IPS DF 4.7 (cell line): Measurements from ENCODE around the gene FAM185A.
"Not testable (repeated sequence)": the region's sequence is repeated elsewhere in the genome, so short reads cannot be mapped to it uniquely, and the experiment has no call there.

ENCODE experiments used
- DNase-seq: peaks from one replicate; pipeline ENCODE4 v3.0.0-alpha.2; 2013; ENCODE audit warnings: low spot score; ENCODE audit errors: extremely low read depth

Gene FAM185A

DNA sequence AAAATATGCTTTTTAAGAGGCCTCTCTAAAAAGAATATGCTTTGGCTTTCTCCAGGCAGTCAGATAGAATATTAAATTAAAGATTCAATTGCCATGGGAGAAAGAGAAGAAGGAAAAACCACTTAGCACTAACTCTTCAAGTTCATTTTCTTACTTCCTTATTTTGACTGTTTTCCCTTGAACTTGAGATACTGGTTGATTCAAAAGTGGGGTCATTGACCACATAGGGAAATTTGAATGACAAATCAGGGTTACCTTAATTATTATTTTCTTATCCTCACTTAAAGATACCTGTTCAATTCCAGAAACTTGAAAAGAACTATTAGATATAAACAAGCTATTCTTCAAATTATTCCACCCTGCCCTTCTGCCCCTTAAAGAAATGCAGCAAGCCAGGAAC is 27.4 kb downstream of the FAM185A start:
- DNase-seq: not testable (repeated sequence)

DNA sequence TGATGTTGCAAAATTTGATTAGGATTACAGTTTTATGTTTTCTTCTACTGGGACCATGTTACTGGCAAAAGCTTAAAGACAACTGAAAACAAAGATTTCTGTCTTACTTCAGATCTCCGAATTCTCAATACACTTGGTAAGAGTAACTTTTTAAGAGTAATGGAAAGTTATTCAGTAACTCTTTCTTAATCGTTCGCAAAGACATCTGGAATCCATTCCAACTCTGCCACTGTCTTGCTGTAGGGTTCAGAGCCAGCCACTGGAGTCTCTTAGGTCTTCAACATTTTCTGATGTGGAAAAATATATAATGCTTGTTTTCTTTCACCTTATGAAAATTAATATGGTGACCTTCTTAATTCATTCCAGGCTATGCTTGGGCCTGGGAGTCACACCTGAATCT is 29.9 kb downstream of the FAM185A start:
- DNase-seq: not testable (repeated sequence)

DNA sequence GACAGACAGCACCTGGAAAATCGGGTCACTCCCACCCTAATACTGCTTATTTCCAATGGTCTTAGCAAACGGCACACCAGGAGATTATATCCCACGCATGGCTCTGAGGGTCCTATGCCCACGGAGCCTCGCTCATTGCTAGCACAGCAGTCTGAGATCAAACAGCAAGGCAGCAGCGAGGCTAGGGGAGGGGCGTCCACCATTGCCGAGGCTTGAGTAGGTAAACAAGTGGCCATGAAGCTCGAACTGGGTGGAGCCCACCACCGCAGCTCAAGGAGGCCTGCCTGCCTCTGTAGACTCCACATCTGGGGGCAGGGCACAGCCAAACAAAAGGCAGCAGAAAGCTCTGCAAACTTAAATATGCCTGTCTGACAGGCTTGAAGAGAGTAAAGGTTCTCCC is 32.1 kb downstream of the FAM185A start:
- DNase-seq: not testable (repeated sequence)

- not testable (repeated sequence) for DNase-seq
Measured at GRCh38 chr7:102788770-102789169, 40.0 kb downstream of the FAM185A start.

DNA sequence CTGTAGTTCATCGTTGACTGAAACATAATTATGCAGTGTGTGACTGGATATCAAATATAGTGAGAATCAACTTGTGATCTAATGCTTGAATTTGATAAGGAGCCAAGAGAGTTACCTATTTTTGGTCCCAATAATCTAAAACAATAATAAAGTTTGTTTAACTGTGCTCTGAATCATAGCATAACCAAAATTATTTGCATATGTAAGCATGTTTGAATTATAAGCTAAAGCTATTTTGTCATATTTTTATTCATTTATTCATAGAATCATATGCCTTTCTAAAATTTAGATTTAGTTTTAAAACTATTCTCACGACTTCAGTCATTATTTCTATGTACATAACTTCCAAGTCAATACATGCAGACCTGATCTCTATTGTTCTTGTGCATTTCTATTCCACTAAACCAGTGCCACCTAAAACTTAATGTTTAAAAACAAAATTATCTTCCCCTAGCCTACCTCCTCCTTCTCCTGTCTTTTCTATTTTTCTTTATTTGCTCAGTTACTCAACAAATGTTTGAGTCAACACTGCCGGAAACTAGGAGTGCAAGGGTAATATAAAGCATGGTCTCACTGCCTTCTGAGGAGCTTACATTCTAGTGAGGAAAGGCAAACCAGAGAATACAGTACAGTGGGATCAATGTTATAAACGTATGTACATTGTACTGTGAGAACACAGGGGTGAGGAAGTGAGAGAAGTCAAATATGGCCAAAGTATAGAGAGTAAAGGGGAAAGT is 41.7 kb downstream of the FAM185A start:
- DNase-seq: not testable (repeated sequence)

GRCh38 chr7:102791367-102791766 is 42.6 kb downstream of the FAM185A start:
- DNase-seq: not testable (repeated sequence)

GRCh38 chr7:102791831-102792230 is 43.0 kb downstream of the FAM185A start:
- DNase-seq: not testable (repeated sequence)

- not testable (repeated sequence) for DNase-seq
Measured at GRCh38 chr7:102794567-102794966, 45.8 kb downstream of the FAM185A start.

DNA sequence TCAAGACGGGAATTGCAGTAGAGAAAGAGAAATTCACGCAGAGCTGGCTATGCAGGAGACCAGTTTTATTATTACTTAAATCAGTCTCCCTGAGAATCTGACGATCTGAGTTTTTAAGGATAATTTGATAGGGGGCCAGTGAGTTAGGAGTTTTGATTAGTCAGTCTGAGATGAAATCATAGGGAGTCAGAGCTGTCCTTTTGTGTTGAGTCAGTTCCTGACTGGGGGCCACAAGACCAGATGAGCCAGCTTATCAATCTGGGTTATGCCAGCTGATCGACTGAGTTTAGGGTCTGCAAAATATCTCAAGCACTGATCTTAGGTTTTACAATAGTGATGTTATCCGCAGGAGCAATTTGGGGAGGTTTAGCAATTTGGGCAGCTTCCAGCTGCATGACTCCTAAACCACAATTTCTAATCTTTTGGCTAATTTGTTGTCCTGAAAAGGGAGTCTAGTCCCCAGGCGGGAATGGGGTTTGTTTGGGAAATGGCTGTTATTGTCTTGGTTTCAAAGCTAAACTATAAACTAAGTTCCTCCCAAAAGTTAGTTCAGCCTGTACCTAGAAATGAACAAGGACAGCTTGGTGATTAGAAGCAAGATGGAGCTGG is 47.3 kb downstream of the FAM185A start:
- DNase-seq: not testable (repeated sequence)

- DNase-seq: no peak
Measured at GRCh38 chr7:102806613-102807012, 57.8 kb downstream of the FAM185A start.

DNA sequence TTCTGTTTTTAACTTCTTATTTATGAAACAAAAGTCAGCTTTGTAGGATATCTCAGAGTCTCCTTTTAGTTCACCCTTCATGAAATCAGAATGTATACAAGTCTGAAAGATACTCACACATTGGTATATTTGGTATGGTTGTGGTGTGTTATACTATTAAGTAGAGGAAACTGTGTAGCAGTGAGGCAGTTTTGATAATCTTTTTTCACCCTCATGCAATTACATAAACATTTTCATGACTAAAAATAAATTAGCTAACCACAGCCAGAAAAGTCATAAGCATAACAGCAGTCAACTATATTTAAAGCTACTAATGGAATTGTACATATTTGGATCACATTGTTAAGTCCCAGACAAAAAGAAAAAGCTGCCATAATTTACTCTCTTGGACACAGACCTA is 62.1 kb downstream of the FAM185A start:
- no peak for DNase-seq

GRCh38 chr7:102811942-102812678 is 63.3 kb downstream of the FAM185A start:
- DNase-seq: no peak

- no peak for DNase-seq
Measured at GRCh38 chr7:102813191-102814024, 64.6 kb downstream of the FAM185A start.

GRCh38 chr7:102814025-102814471 is 65.2 kb downstream of the FAM185A start:
- no peak for DNase-seq

- DNase-seq: no peak
Measured at GRCh38 chr7:102817616-102818573, 69.1 kb downstream of the FAM185A start.

DNA sequence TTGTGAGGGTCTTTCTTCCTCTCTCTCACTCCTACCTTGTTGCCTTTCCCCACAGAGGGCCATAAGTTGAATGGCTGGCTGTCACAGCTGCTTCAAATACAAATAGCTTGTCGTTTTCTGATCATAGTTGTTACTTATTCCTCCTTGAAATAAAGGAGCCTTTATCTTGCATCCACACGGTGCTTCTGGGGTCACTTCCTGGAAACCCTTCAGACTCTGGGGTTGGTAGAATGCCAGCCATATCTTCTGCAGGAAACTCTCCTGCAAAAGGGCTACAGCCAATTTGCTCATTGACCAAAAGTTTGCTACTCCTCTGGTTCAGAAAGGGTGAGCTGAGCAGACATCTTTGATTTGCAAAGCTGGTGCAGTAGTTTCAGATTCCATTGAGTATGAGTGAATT is 70.4 kb downstream of the FAM185A start:
- DNase-seq: no peak

DNA sequence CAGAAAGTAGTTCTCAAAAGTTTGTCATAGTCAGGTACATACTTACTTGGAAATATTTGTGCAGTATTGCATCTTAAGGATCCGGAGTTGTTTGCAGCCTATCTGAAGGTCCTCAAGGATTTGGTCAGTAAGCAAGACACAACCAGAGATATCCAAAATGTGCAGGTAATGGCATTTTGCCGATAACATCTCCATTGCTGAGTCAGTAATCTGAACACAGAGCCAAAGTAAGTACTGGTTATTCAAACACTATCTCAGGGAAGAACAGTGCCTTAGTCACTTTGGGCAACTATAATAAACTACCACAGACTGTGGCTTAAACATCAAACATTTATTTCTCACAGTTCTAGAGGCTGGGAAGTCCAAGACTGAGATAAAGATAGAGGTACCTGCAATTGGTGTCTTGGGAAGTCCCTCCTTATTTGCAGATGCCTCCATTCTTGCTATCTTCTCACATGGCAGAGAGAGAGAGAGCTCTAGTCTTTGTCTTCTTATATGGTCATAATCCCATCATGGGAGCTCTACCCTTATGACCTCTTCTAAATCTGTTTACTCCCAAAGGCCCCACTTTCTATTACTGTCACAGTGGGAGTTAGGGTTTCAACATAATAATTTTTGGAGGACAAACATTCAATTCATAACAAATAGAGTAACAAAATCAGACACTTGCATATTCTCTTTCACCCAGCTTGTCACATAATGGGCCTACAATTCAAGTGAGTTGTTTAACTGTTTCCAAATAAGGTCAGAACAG is 73.4 kb downstream of the FAM185A start:
- DNase-seq: no peak

DNA sequence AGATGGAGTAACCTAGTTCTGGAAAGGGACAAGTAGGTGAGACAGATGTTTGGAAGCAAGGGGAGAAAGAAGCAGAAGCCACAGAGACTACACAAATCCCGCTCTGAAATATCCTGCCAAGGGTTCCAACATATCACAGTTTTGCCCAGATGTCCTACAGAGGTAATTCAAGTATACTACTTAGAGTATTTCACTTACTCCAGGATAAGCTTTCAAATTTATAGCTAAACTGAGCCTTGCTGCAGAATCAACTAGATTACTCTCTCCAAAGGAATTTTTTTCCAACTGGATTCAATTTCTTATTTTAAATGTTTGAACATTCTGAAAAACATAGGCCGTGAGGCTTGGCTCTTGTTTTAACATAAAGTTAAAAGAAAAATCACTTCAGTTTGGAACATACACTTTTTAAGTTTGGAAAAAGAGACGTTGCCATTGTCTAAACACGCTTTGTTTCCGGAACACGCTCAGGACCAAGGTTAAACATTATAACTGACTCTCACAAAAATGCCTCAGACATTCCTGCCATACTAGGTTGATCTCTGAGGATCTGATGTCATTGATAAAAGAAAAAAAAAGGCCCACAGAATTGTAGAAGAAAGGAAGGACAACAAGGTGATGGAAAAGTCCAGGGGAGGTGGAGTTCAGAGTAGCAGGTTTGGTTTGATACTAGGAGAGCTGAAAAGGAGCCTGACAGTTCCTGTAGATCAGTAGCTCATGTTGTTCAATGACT is 74.8 kb downstream of the FAM185A start:
- no peak for DNase-seq

DNA sequence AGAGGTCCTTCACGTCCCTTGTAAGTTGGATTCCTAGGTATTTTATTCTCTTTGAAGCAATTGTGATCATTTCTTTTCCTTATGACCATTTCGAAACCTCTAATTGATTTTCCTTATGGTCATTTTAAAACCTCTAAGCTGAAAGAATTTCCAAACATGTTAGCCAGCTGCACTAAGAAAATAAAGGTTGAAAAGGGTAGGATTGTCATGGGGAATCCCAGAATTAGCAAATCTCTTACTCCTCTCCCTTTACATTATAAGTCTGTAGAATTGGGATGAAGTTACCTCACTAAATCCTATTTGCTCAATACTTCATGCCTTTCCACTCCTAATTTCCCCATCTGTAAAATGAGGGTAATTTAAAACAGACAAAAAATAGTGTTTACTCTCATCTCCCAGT is 79.5 kb downstream of the FAM185A start:
- no peak for DNase-seq
